Measurements from ENCODE around the gene ATXN1L.

Gene ATXN1L

DNA sequence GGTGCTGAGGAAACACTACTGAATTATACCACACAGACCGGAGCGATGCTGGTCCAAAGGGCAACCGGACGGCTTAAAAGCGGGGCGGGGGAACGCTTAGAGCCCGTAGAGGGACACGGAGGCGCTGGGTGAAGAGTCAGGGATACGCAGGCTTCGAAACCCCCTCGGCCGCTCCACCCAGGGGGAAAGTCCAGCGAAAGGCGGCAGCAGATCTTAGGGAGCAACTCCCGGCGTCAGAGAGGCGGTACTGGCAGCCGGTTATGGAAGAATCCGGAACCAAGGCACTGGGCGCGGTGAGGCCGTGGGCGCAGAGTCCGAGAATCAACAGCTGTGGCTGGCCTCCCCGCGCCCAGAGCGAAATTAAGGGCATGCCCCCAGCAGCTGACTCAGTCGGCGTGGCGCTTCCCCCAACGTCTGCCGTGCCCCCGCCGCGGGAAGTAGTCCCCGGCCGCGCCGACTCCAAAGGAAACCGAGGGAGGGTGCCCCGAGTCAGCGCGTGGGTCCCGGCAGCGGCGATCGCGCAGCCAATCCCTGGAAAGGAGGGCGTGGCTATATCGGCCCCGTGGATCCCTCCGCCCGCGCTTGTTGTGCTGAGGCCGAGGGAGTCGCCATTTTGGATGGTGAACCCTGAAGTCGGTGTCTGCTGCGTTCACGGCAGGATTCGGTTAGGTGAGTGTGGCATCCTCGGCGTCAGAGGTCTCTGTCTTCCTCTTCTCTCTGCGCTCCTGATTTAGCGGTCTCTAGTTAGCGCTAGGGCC is 49.3 kb downstream of the ATXN1L start, which contains the start of gene IST1:
Gene IST1, plus strand, starts transcription at position 611 of the 758 bp plus-strand sequence. CDS start 20,110 bp downstream, outside the sequence.
- DNase-seq (ENCODE audit: low read depth), result peak; percentile 99
- TF ChIP-seq, protein P1, sequence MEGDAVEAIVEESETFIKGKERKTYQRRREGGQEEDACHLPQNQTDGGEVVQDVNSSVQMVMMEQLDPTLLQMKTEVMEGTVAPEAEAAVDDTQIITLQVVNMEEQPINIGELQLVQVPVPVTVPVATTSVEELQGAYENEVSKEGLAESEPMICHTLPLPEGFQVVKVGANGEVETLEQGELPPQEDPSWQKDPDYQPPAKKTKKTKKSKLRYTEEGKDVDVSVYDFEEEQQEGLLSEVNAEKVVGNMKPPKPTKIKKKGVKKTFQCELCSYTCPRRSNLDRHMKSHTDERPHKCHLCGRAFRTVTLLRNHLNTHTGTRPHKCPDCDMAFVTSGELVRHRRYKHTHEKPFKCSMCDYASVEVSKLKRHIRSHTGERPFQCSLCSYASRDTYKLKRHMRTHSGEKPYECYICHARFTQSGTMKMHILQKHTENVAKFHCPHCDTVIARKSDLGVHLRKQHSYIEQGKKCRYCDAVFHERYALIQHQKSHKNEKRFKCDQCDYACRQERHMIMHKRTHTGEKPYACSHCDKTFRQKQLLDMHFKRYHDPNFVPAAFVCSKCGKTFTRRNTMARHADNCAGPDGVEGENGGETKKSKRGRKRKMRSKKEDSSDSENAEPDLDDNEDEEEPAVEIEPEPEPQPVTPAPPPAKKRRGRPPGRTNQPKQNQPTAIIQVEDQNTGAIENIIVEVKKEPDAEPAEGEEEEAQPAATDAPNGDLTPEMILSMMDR (conservative IDR thresholded peaks at IDR 0.05; ENCODE audit: low read depth, low read length), result no peak
- H3K4me3 ChIP-seq (ENCODE audit: low read depth, low read length), result peak within 1 kb of the TSS; percentile 96

DNA sequence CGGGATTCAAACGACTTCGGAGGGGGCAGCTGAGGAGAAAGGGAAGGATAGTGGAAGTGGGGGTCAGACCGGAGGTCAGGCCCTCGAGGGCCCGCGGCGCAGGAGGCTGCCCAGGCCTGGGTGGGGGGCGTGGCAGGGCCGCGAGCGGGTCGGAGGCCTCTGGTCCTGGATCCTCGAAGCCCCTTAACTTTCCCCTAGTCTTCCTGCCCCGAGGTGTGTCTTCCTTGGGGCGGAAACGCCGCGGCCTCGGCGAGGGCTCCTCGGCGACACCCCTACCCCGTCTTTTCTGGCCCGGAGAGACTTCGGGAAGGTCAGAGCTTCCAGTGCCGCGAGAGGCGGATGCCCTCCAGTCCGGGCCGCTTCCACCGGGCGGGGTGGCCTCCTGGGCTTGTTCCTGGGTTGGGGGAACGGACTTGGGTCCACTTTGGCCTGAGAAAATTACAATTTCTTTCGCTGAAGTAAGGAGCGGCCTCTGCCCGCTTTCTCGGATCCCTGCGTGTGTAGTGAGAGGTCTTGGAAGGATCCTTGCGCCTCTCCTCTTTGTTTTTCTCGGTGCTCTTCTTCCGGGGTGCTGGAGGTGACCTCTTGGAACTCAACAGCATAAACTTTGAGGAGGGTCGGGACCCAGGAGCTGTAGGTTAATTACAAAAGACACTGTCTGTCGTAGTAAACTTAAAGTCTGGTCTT is 50.0 kb downstream of the ATXN1L start:
- TF ChIP-seq, protein P1 (conservative IDR thresholded peaks at IDR 0.05; ENCODE audit: low read depth, low read length), result no peak
- H3K4me3 ChIP-seq (ENCODE audit: low read depth, low read length), result peak overlapping the region; percentile 96
- DNase-seq (ENCODE audit: low read depth), result peak; percentile 67

DNA sequence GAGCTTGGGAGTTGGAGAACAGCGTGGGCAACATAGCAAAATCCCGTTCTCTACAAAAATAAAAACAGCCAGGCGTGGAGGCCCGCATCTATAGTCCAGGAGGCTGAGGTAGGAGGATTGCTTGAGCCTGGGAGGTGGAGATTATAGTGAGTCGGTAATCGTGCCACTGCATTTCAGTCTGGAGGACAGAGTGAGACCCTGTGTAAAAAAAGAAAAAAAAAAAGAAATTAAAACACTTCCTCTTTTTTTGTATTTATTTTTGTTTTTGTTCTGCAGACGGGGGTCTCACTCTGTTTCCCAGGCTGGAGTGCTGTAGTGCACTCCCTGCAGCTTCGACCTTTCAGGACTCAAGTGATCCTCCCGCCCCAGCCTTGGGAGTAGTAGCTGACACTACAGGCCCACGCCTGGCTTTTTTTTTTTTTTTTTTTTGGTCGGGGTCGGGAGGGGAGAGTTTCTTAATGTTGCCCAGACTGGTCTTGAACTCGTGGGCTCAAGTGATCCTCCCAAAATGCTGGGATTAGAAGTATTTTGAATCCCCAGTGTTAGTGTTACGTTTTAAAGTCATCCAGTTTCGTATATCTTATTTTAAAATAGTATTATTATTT is 51.1 kb downstream of the ATXN1L start:
- peak overlapping the region; percentile 96 for H3K4me3 ChIP-seq (ENCODE audit: low read depth, low read length)
- no peak for DNase-seq (ENCODE audit: low read depth)
- TF ChIP-seq, protein P1 (conservative IDR thresholded peaks at IDR 0.05; ENCODE audit: low read depth, low read length), result no peak

DNA sequence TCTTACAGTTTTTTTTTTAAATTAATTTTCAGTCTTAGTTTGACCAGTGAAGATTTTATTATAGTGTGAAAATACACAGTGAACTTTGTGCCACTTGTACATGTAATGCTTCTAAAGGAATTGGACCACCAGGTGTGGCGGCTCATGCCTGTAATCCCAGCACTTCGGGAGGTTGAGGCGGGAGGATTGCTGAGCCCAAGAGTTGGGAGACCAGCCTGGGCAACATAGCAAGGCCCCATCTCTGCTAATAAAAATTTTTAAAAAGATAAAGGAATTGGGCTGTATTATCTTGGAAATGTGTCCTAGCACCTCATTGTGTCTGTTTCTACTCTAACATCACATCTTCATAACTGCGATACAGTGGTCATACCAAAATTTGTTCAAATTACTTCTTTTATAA is 53.4 kb downstream of the ATXN1L start:
- TF ChIP-seq, protein P1 (conservative IDR thresholded peaks at IDR 0.05; ENCODE audit: low read depth, low read length), result no peak
- DNase-seq (ENCODE audit: low read depth), result no peak
- no peak overlapping the region for H3K4me3 ChIP-seq (ENCODE audit: low read depth, low read length)

DNA sequence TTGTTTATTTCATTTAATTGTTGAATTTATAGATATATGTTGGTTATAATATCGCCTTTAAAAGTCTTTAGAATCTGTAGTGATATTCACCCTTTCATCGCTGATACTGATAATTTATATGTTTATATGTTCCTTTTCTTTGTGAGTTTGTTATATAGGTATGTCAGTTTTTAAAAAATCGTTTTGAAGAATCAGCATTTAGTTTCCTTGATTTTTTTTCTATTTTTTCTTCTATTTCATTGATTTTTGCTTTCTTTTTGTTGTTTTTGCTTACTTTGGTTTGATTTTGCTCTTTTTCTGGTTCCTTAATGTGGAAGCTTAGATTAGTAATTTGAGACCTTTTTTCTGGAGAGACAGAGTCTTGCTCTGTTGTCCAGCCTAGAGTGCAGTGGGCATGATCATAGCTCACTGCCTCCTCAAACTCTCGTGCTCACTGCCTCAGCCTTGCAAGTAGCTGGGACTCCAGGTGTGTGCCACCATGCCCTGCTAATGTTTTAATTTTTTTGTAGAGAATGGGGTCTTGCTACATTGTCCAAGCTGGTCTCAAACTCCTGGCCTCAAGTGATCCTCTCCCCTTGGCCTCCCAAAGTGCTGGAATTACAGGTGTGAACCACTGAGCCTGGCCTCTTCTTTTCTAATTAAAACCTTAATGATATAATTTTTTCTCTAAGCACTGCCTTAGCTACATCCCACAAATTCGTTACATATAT is 57.0 kb downstream of the ATXN1L start:
- DNase-seq (ENCODE audit: low read depth), result no peak
- TF ChIP-seq, protein P1 (conservative IDR thresholded peaks at IDR 0.05; ENCODE audit: low read depth, low read length), result no peak
- H3K4me3 ChIP-seq (ENCODE audit: low read depth, low read length), result no peak overlapping the region

DNA sequence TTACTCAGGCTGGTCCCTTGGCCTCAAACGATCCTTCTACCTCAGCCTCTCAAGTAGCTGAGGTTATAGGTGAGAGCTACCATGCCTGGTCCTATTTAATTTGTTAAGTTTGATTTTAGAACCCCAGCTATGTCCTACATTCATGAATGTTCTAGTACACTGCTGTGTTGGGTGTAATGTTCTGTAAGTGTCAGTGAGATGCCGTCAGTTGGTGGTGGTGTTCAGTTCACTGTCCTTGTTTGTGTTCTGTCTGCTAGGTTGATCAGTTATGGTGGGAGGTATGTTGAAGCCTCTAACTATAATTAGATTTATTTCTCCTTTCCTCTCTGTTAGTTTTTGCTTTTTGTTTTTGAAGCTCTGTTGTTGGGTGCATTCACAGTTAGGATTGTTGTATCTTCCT is 57.8 kb downstream of the ATXN1L start:
- TF ChIP-seq, protein P1 (conservative IDR thresholded peaks at IDR 0.05; ENCODE audit: low read depth, low read length), result no peak
- H3K4me3 ChIP-seq (ENCODE audit: low read depth, low read length), result no peak overlapping the region
- no peak for DNase-seq (ENCODE audit: low read depth)

Data from choroid plexus epithelial cell (primary cell).